ENCODE results near the gene NANOS1.

GRCh38 chr10:118995739-118996138 is 33.8 kb upstream of the NANOS1 start:
- TF ChIP-seq EZH2phosphoT487 (IDR thresholded peaks at IDR 0.05; ENCODE audit: insufficient read depth, low read depth) (no peak), EZH2 (IDR thresholded peaks at IDR 0.05; ENCODE audit: insufficient read depth, poor library complexity, severe bottlenecking) (no peak)

Data from GM23248 (cell line).